NCI-H460 (cell line): ENCODE data around the gene THSD7B. TPM values are rescaled to one million over a fixed set of nuclear protein-coding genes. Genes with fewer than 3 reads are reported as not detected.

ENCODE experiments used
- DNase-seq: peaks from one replicate; pipeline ENCODE4 v3.0.0-alpha.2; 2016; ENCODE audit warnings: low read depth; ENCODE audit errors: extremely low read depth
- total RNA-seq: library from RNA; depleted of rRNA; stranded (reverse); fragments of >200 nt; shearing (Covaris generic); gene quantifications from 2 replicates; pipeline ENCODE4 v1.2.3, GENCODE V29; 2014

Gene THSD7B
- total RNA-seq, 1 experiment from 2014 or later = 0.02 TPM

DNA sequence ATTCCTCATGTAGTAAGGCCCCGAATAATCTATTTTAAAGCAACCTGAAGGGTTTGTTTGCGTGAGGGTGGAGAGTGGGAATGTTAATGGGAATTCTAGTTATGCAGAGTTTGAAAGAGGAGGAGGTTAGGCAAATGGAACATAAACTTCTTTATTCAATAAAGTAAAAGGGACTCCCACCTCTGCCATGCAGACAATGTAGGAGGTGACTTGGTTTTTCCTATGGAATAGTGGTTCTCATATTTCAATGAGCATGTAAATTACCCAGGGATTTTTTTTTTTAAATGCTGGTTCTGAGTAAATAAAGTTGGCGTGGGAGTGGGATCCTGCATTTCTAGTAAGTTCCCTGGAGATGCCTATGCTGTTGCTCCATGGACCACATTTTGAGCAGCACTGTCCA lies 367.9 kb downstream of the THSD7B start:
- no peak for DNase-seq

- no peak for DNase-seq
Measured at GRCh38 chr2:137138263-137138662, 372.9 kb downstream of the THSD7B start.

- no peak for DNase-seq
Measured at GRCh38 chr2:137151731-137152130, 386.4 kb downstream of the THSD7B start.

- DNase-seq = no peak
Measured at GRCh38 chr2:137154946-137155345, 389.6 kb downstream of the THSD7B start.

- no peak for DNase-seq
Measured at GRCh38 chr2:137155356-137156104, 390.2 kb downstream of the THSD7B start.

GRCh38 chr2:137156221-137156844 lies 391.0 kb downstream of the THSD7B start:
- DNase-seq = no peak

DNA sequence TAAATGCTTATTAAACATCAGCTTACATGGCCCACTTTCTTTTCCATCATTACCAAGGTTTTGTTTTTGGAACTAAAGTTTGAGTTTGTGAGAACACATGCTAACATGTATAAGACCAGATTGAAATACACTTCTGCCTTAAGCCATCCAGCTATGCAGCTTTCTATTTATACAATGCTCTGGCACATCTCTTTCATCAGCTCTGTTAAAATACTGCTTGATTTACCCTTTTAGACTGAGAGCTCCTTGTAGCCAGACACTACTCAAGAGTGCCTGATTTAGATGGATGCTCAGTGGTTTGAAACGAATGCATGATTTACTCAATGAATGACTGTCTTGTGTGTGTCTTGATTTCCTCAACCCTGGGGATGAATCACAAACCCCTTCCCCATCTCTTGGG lies 392.5 kb downstream of the THSD7B start:
- no peak for DNase-seq

DNA sequence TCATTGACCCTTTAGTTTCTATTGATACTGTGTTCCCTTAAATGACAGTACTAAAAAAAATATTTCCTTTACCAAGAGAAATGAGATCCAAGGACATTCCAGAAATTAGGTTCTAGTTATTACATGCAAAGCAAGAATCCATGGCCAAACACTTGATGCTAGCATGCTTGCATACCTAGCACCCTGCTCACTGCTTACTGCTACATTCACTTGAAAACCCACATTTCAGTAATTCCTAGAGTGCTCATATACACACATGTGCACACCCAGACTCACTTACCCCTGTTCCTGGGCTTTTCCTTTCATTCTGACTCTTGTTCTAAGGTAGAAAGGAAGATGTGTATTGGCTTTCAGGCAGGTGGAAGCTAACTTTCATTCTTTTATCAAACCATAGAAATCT lies 395.9 kb downstream of the THSD7B start:
- no peak for DNase-seq

DNA sequence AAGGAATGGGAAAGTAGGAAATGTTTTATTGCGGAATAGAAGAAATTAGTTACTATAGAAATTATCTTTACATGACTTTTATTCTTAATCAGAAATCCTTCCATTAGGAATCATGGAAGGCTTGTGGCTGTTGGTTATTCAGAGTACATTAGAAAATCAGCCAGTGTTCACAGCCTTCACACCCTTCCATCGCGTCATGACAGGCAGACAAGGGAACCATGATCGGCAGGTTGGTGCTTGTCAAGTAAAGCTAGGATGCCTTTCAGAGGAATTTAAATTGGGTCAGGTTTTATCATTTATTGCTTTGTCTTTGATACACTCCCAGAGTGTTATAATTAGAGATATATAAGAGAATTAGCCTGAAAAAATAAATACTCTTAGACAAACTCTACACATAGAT lies 400.6 kb downstream of the THSD7B start:
- DNase-seq = no peak

- no peak for DNase-seq
Measured at GRCh38 chr2:137167651-137168050, 402.3 kb downstream of the THSD7B start.

DNA sequence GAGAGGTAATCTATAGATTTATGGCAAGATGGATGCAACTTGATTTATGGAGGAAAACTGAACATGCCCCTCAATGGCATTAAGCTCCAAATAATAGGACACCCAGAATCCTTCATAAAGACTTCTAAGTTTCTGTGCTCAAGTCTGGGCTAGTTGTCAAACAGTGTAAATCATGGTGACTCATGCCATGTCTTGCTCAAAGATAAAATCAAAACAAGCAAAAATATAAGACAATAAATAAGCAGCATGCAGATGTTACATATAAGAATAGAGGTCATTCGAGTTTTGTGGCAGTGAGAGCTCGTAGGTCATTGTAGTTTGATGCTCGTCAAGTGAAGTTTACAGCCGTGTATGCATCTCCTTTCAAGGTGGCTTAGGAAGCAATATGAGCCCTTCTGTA lies 403.2 kb downstream of the THSD7B start:
- peak; percentile 11 for DNase-seq

DNA sequence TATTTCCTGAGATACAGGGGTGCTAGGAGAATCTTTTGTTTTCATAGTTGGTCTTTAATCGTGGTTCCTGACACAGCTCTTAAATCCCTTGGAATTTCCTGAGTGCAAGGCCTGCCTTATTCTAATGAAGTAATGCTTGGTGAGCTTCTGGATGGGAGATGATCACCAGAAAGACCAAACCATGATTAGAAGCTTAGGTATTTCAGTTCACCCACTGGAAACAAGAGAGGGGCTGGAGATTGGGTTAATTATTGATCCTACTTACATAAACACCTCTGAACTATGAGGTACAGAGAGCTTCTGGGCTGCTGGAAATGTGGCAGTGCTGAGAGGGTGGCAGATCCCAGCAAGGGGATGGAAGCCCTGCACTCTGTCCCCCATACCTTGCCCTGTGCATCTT lies 406.8 kb downstream of the THSD7B start:
- DNase-seq = no peak

GRCh38 chr2:137173463-137173862 lies 408.1 kb downstream of the THSD7B start:
- DNase-seq = no peak

DNA sequence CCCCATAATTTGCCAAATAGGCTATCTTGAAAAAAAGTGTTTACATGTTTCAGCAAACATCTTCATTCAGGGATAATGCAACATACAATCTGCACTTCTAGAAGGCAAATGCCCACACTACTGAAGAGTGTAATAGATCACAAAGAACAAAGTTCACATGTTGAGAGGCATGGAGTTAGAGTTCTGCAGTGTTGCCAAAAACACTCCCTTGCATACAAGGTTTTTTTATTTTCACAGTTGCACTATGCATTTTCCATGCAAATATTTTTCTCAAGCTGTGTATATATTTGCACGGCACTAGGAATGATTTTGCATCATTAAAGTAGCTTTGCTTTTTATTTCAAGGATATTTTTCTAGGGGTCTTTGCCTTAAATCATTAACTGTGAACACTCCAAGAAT lies 409.9 kb downstream of the THSD7B start:
- DNase-seq = no peak

DNA sequence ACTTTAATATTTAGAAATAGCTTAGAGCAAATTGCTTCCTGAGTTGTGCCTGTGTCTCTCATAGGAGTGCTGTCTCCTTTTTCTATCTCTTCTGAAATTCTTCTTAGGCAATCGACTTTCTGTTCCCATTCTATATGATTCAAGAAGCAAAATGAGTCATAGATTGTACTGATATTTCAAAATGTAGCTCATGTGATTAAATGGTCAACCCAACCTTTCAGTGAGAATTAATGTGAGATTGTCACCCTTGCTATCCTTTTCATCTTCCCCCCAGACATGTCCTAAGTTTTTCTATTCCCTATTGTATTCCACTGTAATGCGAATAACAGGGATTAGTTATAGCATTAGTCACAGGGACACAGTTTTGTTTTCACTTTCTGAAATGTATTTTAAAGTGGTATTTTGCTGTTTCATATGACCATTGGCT lies 413.6 kb downstream of the THSD7B start:
- peak; percentile 6 for DNase-seq

GRCh38 chr2:137179542-137179941 lies 414.2 kb downstream of the THSD7B start:
- no peak for DNase-seq

GRCh38 chr2:137180012-137180411 lies 414.7 kb downstream of the THSD7B start:
- DNase-seq = no peak

GRCh38 chr2:137181370-137181769 lies 416.0 kb downstream of the THSD7B start:
- DNase-seq = no peak

- no peak for DNase-seq
Measured at GRCh38 chr2:137182071-137182470, 416.7 kb downstream of the THSD7B start.

GRCh38 chr2:137183206-137183898 lies 418.0 kb downstream of the THSD7B start:
- no peak for DNase-seq

DNA sequence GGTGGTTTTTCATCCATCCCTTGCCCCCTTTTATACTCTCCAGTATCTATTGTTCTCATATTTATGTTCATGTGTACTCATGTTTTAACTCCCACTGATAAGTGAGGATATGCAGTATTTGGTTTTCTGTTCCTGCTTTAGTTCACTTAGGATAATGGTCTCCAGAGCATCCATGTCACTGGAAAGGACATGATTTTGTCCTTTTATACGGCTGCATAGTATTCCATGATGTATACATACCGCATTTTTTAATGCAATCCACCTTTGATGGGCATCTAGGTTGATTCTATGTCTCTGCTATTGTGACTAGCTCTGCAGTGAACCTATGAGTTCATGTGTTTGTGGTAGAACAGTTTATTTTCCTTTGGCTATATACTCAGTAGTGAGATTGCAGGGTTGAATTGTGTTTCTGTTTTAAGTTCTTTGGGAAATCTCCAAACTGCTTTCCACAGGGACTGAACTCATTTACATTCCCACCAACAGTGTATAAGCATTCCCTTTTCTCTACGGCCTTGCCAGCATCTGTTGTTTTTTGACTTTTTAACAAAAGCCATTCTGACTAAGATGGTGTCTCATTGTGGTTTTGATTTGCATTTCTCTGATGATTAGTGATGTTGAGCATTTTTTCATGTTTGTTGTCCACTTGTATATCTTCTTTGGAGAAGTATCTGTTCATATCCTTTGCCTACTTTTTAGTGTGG lies 420.2 kb downstream of the THSD7B start:
- DNase-seq = no peak
